HepG2 (cell line): ENCODE results near the gene DCAF6. TPM values are rescaled to one million over a fixed set of nuclear protein-coding genes. Genes with fewer than 3 reads are reported as not detected.

ENCODE experiments used
- ADNP ChIP-seq: sonication (generic); formaldehyde crosslinking; IDR thresholded peaks from 2 replicates; pipeline ENCODE4 v1.4.0; 2020; ENCODE audit warnings: missing genetic modification reagents
- CENPX ChIP-seq: sonication (generic); formaldehyde crosslinking; IDR thresholded peaks from 2 replicates; pipeline ENCODE4 v1.9.0; 2021; ENCODE audit warnings: mild to moderate bottlenecking, missing genetic modification reagents, moderate library complexity
- FOXA3 ChIP-seq: IDR thresholded peaks from 2 replicates; pipeline ENCODE4 v1.6.1; 2016; ENCODE audit warnings: missing genetic modification reagents, missing compliant biosample characterization
- HMG20A ChIP-seq: IDR thresholded peaks from 2 replicates; pipeline ENCODE4 v1.6.1; 2016; ENCODE audit warnings: borderline replicate concordance
- HOXA9 ChIP-seq: sonication (generic); formaldehyde crosslinking; IDR thresholded peaks from 2 replicates; pipeline ENCODE4 v1.8.1; 2022; ENCODE audit warnings: missing genetic modification reagents, mild to moderate bottlenecking, moderate library complexity, borderline replicate concordance
- IRF2 ChIP-seq: IDR thresholded peaks from 2 replicates; pipeline ENCODE4 v1.6.1; 2018; ENCODE audit warnings: missing genetic modification reagents, missing compliant biosample characterization
- MIER3 ChIP-seq: IDR thresholded peaks from 2 replicates; pipeline ENCODE4 v1.6.1; 2016; ENCODE audit warnings: missing compliant biosample characterization, borderline replicate concordance
- NCOR1 ChIP-seq: fragments of 200-600 bp; sonication (generic); IDR thresholded peaks from 2 replicates; pipeline ENCODE4 v1.7.0; 2017; ENCODE audit warnings: antibody characterized with exemption, low read length, borderline replicate concordance
- NFIB ChIP-seq: sonication (generic); formaldehyde crosslinking; IDR thresholded peaks from 2 replicates; pipeline ENCODE4 v1.9.0; 2021; ENCODE audit warnings: missing genetic modification reagents, mild to moderate bottlenecking, borderline replicate concordance
- NPAS2 ChIP-seq: sonication (generic); formaldehyde crosslinking; IDR thresholded peaks from 2 replicates; pipeline ENCODE4 v1.8.0; 2022; ENCODE audit warnings: mild to moderate bottlenecking, missing genetic modification reagents, borderline replicate concordance
- RBFOX2 ChIP-seq: fragments of 200-400 bp; formaldehyde crosslinking; IDR thresholded peaks from 2 replicates; pipeline ENCODE4 v1.6.1; 2017; ENCODE audit warnings: low read depth, mild to moderate bottlenecking, low read length
- SP5 ChIP-seq: IDR thresholded peaks from 2 replicates; pipeline ENCODE4 v1.6.1; 2016; ENCODE audit warnings: low read depth, borderline replicate concordance
- ZNF343 ChIP-seq: sonication (generic); formaldehyde crosslinking; IDR thresholded peaks from 2 replicates; pipeline ENCODE4 v1.4.0; 2020; ENCODE audit warnings: mild to moderate bottlenecking, missing genetic modification reagents
- ZNF883 ChIP-seq: sonication (generic); formaldehyde crosslinking; IDR thresholded peaks from 2 replicates; pipeline ENCODE4 v1.5.1; 2020; ENCODE audit warnings: mild to moderate bottlenecking, missing genetic modification reagents; ENCODE audit errors: not compliant biosample characterization
- polyA plus RNA-seq, 8 experiments: library from polyadenylated mRNA; depleted of rRNA in 3 of 8; stranded (reverse) in 7 of 8; unstranded in 1 of 8; fragments of >200 nt; fragmentation: Illumina TruSeq in 4 of 8; extraction: Trizol in 4 of 8; gene quantifications; 2 replicates each; pipeline versions ENCODE4 v1.2.1 to v1.2.3, GENCODE V29; 2011 to 2016; ENCODE audit warnings: low read depth in 4 of 8, missing spikeins in 1 of 8, mixed read lengths in 1 of 8; ENCODE audit not compliant: insufficient read depth in 1 of 8
- total RNA-seq, 5 experiments: library from RNA; depleted of rRNA; stranded (reverse); fragments of >200 nt; fragmentation: Illumina TruSeq; extraction: Trizol; gene quantifications; 2 replicates each; pipeline ENCODE4 v1.2.3, GENCODE V29; 2016; ENCODE audit warnings: low read depth in 1 of 5
- TF ChIP-seq, protein P1 (sequence below): sonication (generic); formaldehyde crosslinking; IDR thresholded peaks from 2 replicates; pipeline ENCODE4 v1.4.0; 2020; ENCODE audit warnings: mild to moderate bottlenecking, missing genetic modification reagents
- TF ChIP-seq, protein P2 (sequence below): sonication (generic); formaldehyde crosslinking; IDR thresholded peaks from 2 replicates; pipeline ENCODE4 v1.5.0; 2020; ENCODE audit warnings: mild to moderate bottlenecking, missing genetic modification reagents, borderline replicate concordance

DCAF6 gene
- total and polyA plus RNA-seq, 2 of the 13 experiments (the other 11 are each of a cell fraction or from before 2014, with no cell fraction given) = 24.7 to 33.7 TPM

DNA sequence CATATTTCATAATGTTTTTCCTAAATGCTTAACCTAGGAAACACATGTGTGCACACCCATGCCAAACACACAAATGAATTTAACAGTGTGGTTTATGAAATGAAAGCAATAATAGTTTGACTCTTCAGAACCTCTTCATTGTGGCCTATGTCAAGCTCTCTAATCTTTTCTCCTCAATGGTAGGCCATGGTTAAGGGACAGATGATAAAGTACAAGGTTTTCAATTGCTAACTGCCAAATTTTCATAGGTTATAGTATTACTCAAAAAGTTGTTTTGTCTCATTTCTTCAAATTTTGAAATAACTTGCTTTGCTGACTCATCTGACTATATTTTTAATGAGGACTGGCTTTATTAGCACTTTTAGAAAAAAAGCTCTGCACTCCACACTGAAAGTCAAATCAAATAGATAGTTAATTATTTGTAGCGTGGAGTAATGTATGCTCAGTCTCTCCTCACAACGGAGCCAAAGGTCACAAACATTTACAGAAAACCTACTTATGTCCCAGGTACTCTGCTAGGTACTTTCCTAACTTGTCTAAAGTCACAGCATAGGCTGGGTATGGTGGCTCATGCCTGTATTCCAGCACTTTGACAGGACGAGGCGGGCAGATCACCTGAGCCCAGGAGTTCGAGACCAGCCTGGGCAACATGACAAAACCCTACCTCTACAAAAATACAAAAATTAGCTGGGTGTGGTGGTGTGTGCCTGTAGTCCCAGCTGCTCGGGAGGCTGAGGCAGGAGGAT lies 19.5 kb upstream of the DCAF6 start (continued):
- TF ChIP-seq, protein P1, sequence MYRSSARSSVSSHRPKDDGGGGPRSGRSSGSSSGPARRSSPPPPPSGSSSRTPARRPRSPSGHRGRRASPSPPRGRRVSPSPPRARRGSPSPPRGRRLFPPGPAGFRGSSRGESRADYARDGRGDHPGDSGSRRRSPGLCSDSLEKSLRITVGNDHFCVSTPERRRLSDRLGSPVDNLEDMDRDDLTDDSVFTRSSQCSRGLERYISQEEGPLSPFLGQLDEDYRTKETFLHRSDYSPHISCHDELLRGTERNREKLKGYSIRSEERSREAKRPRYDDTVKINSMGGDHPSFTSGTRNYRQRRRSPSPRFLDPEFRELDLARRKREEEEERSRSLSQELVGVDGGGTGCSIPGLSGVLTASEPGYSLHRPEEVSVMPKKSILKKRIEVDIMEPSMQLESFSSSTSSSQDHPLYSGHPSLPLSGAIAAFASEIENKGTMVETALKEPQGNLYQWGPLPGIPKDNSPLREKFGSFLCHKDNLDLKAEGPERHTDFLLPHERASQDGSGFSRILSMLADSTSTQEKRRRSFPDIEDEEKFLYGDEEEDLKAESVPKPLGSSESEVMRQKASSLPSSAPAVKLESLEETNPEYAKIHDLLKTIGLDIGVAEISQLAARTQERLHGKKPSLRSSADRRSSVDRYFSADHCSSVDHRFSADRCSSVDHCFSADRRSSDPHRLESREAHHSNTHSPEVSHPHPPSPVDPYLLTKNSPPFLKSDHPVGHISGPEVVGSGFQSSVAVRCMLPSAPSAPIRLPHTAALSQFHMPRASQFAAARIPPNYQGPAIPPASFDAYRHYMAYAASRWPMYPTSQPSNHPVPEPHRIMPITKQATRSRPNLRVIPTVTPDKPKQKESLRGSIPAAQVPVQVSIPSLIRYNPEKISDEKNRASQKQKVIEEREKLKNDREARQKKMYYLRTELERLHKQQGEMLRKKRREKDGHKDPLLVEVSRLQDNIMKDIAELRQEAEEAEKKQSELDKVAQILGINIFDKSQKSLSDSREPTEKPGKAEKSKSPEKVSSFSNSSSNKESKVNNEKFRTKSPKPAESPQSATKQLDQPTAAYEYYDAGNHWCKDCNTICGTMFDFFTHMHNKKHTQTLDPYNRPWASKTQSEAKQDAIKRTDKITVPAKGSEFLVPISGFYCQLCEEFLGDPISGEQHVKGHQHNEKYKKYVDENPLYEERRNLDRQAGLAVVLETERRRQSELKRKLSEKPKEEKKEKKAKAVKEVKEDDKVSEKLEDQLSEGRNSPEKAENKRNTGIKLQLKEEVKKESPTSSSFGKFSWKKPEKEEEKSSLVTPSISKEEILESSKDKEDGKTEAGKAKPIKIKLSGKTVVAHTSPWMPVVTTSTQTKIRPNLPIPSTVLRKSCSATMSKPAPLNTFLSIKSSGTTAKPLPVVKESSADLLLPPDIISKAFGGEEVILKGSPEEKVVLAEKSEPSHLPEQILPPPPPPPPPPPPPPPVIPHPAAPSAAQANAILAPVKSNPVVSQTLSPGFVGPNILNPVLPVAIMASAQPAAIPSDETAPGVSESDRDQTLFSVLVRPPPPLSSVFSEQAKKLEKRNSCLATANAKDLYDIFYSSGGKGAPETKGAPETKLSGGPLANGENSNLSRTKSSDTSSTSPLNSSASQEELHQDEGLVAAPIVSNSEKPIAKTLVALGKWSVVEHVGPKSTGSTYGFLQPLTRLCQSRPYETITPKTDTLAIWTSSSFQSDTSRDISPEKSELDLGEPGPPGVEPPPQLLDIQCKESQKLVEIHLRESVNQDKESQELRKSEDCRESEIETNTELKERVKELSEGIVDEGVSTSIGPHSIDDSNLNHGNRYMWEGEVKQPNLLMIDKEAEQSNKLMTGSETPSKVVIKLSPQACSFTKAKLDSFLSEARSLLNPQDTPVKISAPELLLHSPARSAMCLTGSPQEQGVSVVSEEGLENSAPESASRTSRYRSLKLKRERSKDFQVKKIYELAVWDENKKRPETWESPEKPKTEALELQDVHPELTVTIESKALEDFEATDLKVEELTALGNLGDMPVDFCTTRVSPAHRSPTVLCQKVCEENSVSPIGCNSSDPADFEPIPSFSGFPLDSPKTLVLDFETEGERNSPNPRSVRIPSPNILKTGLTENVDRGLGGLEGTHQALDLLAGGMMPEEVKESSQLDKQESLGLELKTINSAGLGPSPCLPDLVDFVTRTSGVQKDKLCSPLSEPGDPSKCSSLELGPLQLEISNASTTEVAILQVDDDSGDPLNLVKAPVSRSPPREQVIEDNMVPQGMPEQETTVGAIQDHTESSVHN (CRISPR knock-in tag) = no peak
- TF ChIP-seq, protein P2, sequence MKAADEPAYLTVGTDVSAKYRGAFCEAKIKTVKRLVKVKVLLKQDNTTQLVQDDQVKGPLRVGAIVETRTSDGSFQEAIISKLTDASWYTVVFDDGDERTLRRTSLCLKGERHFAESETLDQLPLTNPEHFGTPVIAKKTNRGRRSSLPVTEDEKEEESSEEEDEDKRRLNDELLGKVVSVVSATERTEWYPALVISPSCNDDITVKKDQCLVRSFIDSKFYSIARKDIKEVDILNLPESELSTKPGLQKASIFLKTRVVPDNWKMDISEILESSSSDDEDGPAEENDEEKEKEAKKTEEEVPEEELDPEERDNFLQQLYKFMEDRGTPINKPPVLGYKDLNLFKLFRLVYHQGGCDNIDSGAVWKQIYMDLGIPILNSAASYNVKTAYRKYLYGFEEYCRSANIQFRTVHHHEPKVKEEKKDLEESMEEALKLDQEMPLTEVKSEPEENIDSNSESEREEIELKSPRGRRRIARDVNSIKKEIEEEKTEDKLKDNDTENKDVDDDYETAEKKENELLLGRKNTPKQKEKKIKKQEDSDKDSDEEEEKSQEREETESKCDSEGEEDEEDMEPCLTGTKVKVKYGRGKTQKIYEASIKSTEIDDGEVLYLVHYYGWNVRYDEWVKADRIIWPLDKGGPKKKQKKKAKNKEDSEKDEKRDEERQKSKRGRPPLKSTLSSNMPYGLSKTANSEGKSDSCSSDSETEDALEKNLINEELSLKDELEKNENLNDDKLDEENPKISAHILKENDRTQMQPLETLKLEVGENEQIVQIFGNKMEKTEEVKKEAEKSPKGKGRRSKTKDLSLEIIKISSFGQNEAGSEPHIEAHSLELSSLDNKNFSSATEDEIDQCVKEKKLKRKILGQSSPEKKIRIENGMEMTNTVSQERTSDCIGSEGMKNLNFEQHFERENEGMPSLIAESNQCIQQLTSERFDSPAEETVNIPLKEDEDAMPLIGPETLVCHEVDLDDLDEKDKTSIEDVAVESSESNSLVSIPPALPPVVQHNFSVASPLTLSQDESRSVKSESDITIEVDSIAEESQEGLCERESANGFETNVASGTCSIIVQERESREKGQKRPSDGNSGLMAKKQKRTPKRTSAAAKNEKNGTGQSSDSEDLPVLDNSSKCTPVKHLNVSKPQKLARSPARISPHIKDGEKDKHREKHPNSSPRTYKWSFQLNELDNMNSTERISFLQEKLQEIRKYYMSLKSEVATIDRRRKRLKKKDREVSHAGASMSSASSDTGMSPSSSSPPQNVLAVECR = peak; percentile 35; the same call in 1 of the 2 replicates
- TF ChIP-seq MIER3 (0 out of 2 replicates have a peak, but pooled peaks have one; percentile 59), ZNF883 (no peak), ADNP (CRISPR knock-in tag) (peak; percentile 27; the same call in 1 of the 2 replicates), ZNF343 (CRISPR knock-in tag) (no peak), SP5 (no peak), HOXA9 (no peak), RBFOX2 (no peak), NFIB (CRISPR knock-in tag) (no peak), NCOR1 (peak; percentile 58; the same call in 1 of the 2 replicates), FOXA3 (CRISPR knock-in tag) (peak; percentile 54), NPAS2 (no peak), CENPX (CRISPR knock-in tag) (no peak), IRF2 (CRISPR knock-in tag) (no peak), HMG20A (CRISPR knock-in tag) (peak; percentile 48; the same call in 1 of the 2 replicates)
